EH (cell line): Measurements from ENCODE around the gene PRR12.
"Not testable (repeated sequence)": the region's sequence is repeated elsewhere in the genome, so short reads cannot be mapped to it uniquely, and the experiment has no call there.

ENCODE experiments used
- DNase-seq: peaks from one replicate; pipeline ENCODE4 v3.0.0-alpha.2; 2015; ENCODE audit warnings: low read depth

PRR12 gene

DNA sequence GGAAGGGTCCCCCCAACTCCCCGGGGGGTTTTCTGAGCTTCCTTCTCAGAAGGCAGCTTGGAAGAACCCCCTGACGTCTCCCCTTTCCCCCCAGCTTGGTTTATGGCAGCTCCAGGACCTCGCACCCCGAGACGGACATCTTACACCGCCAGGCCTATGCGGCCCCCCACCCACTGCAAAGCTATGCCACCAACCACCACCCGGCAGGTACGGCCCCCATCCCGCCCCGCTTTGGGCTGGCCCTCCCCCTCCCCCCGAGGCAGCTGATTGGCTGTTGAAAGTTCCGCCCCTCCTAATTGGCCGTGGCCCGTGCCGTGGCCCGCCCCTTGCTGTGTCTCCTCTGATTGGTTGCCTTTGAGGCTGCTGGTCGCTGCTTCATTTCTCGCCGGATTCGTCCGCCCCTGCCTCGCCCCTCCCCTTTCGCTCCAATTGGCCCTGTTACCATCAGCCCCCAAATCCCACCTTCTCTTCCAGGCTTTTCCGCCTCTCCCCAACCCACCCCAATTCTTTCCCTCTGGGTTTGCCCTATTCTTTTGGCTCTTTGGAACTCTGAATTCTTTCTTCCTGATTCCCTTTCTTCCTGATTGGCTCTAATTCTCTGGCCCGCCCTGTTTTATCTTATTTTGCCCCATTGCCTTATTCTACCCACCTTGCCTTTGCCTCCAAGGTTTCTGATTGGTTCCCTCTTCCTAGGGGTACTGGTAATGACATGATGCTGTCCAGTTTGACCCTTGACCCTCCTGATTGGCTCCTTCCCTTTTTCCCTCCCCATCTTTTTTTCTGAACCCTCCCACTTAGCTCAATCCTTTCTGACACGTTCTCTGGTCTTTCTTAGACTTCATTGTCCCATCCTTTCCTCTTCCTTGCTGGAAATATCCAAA is 2.5 kb downstream of the PRR12 start:
- DNase-seq: peak; percentile 93

DNA sequence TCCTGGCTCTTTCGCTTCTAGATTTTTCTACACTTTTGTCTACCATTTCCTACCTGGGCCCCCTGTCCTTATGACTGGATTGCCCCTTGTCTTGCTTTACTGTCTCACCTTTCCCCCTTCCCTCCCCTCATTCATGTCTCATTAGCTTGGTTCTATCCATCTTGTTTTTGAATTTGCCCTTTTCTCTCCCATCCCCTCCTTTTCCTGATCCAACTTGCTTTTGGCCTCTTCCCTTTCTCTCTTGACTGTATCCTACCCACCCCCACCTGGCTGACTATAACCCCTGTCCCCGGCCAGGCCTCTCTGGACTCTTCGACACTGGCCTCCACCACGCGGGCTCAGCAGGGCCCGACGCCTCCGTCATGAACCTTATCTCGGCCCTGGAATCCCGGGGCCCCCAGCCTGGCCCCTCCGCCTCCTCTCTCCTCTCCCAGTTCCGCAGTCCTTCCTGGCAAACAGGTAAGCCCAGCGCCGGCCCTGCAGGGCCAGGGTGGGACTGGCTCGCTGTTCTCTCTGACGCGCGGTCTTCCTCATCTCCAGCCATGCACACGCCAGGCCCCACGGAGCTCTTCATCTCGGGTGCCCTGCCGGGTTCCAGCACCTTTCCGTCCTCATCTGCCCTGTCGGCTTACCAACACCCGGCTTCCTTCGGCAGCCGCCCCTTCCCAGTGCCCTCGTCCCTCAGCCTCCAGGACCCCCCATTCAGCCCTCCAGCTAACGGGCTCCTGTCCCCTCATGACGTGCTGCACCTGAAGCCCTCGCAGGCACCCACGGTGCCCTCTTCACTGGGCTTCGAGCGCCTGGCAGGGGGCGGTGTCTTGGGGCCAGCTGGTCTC is 3.4 kb downstream of the PRR12 start:
- no peak for DNase-seq

DNA sequence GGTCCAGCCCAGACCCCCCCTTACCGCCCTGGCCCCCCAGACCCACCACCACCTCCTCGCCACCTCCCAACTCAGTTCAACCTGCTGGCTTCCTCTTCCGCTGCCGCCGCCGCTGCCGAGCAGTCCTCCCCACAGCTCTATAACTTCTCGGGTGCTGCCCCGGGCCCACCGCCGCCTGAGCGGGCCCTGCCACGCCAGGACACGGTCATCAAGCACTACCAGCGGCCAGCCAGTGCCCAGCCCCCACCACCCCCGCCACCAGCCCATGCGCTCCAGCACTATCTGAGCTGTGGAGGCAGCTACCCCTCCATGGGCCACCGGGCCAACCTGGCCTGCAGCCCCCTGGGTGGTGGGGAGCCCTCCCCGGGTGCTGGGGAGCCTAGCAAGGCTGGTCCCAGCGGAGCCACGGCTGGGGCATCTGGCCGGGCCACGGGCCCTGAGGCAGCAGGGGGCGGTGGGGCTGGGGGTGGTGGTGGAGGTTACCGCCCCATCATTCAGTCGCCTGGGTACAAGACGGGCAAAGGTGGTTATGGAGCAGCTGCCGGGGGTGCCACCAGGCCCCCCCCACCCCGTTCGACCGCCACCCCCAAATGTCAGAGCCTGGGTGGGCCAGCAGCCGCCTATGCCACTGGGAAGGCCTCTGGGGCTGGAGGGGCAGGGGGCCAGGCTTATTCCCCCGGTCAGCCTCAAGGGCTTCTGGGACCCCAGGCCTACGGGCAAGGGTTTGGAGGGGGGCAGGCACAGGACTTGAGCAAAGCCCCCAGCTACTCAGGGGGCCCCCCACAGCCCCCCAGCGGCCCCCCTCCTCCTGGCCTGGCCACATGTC is 4.2 kb downstream of the PRR12 start:
- DNase-seq: no peak

DNA sequence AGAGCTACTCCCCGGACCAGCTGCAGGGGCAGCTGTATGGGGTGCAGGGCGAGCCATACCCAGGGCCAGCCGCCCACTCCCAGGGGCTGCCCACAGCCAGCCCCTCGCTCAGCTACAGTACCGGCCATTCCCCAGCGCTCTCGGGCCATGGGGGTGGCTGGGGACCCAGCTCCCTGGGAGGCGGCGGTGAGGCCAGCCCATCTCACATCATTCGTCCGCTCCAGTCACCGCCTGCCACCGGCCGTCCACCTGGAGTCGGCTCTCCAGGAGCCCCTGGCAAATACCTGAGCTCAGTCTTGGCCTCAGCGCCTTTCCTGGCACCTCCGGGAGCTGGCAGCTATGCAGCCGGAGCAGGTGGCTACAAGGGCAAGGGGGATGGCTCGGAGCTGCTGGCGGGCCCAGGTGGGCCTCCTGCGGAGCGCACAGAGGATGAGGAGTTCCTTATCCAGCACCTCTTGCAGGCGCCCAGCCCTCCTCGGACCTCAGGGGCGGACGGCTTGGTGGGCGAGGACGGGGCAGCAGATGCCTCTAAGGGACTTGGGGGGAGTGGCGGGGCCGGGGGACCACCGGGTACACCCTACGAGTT is 4.9 kb downstream of the PRR12 start:
- DNase-seq: no peak

DNA sequence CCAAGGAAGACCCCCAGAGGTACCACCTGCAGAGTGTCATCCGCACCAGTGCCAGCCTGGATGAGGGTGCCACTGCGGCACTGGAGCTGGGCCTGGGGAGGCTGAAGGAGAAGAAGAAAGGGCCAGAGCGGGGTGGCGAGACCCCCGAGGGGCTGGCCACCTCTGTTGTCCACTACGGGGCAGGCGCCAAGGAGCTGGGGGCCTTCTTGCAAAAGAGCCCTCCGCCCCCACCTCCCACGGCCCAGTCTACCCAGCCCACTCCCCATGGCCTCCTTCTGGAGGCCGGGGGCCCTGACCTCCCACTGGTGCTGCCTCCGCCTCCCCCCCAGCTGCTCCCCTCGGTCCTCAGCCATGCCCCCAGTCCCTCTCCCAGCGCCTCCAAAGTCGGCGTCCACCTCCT is 5.4 kb downstream of the PRR12 start:
- no peak for DNase-seq

DNA sequence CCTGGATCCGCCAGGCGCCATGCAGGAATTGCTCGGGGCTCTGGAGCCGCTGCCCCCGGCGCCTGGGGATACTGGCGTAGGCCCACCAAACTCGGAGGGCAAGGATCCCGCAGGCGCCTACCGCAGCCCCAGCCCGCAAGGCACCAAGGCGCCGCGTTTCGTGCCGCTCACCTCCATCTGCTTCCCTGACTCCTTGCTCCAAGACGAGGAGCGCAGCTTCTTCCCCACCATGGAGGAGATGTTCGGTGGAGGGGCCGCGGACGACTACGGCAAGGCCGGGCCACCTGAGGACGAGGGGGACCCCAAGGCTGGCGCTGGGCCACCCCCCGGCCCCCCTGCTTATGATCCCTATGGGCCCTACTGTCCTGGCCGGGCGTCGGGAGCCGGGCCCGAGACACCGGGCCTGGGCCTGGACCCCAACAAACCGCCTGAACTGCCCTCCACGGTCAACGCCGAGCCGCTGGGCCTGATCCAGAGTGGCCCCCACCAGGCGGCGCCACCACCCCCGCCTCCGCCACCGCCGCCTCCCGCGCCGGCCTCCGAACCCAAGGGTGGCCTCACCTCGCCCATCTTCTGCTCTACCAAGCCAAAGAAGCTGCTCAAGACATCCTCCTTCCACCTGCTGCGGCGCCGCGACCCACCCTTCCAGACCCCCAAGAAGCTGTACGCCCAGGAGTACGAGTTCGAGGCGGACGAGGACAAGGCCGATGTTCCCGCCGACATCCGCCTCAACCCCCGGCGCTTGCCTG is 6.1 kb downstream of the PRR12 start:
- no peak for DNase-seq

DNA sequence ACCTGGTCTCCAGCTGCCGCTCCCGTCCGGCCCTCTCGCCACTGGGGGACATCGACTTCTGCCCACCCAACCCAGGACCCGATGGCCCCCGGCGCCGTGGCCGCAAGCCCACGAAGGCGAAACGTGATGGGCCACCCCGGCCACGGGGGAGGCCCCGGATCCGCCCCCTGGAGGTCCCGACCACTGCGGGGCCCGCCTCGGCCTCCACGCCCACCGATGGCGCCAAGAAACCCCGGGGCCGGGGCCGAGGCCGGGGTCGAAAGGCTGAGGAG is 6.7 kb downstream of the PRR12 start:
- DNase-seq: no peak

DNA sequence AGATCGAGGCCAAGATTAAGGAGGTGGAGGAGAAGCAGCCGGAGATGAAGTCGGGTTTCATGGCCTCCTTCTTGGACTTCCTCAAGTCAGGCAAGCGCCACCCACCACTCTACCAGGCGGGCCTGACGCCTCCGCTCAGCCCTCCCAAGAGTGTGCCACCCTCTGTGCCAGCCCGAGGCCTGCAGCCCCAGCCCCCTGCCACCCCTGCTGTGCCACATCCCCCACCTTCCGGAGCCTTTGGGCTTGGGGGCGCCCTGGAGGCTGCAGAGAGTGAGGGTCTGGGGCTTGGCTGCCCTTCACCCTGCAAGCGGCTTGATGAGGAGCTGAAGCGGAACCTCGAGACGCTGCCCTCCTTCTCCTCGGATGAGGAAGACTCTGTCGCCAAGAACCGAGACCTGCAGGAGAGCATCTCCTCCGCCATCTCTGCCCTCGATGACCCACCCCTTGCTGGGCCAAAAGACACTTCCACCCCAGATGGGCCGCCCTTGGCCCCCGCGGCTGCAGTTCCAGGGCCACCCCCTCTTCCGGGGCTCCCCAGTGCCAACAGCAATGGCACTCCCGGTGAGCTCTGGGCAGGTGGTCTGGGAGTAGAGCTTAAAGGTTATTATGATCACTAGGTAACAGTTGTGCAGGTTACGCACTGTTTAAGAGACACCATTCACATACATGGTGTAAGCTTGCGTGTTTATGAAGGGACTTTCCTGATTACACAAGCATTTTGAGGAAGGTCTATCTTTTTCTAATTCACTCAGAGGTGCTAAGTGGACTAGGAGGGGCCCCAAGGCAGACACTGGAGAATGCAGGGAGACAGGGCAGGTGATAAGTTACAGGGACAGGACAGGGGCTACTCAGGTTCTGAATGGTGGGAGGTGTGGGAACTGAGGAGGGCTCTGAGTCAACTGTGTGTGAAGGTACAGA is 8.7 kb downstream of the PRR12 start:
- no peak for DNase-seq

DNA sequence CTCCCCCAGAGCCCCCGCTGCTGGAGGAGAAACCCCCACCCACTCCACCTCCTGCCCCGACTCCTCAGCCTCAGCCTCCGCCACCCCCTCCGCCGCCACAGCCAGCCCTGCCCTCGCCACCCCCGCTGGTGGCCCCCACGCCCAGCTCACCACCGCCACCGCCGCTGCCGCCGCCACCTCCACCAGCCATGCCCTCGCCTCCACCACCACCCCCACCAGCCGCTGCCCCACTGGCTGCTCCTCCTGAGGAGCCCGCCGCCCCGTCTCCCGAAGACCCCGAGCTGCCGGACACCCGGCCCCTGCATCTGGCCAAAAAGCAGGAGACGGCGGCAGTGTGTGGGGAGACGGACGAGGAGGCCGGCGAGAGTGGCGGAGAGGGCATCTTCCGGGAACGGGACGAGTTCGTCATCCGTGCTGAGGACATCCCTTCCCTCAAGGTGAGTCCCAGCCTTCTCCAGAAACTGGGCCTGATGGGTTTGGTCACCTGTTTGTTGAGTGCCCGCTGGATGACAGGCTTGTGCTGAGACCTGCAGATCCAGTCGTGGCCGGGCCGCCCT is 10.6 kb downstream of the PRR12 start:
- no peak for DNase-seq

DNA sequence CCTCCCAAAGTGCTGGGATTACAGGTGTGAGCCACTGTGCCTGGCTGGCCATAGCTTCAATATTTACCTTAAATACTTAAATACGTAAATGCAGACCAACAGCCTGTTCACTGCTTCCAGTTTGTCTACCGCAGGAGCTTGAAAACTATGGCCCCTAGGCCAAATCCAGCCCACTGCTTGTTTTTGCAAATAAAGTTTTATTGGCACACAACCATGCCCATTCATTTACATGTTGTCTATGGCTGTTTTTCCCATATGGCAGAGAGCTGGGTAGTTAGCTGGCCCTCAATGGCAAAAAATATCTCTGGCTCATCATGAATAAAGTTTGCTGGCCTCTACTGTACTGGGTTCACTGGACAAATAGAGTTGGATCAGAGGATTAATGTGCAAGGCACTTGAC is 11.8 kb downstream of the PRR12 start:
- no peak for DNase-seq

DNA sequence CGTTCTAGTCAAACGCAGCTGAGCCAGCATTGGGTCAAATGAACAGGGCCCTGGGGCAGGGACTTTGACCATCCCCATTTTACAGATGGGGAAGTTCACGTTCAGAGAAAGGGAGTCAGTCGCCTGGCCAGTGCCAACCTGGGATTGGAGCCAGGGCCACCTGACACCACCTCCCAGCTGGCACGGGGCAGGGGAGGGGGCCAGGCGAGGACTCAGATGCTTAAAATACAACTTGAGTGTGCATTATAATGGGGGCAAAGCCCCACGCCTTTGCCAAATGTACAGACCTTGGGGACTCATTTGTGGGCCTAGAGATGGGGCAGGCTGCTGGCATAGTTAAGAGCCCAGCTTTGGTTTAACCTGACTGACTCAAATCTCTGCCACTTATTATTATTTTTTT is 14.6 kb downstream of the PRR12 start:
- no peak for DNase-seq

DNA sequence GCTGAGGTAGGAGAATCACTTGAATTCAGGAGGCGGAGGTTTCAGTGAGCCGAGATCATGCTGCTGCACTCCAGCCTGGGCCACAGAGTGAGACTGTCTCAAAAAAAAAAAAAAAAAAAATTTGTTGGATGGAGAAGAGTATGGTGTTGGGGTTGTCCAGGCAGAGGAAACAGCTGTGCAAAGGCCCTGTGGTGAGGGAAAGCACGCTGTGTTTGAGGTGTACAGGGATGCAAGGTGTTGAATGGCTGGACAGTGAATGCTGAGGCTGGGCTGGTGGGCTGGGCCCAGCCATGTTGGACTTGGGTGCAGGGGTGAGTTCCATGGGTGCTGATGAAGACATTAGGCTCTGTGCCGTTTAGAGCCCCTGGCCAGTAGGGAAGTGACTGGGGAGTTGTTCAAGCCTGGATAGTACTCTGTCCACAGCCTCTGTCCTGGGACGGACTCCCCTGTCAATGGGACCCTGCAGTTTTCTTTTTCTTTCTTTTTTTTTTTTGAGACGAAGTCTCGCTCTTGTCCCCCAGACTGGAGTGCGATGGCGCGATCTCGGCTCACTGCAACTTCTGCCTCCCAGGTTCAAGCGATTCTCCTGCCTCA is 18.6 kb downstream of the PRR12 start:
- no peak for DNase-seq

DNA sequence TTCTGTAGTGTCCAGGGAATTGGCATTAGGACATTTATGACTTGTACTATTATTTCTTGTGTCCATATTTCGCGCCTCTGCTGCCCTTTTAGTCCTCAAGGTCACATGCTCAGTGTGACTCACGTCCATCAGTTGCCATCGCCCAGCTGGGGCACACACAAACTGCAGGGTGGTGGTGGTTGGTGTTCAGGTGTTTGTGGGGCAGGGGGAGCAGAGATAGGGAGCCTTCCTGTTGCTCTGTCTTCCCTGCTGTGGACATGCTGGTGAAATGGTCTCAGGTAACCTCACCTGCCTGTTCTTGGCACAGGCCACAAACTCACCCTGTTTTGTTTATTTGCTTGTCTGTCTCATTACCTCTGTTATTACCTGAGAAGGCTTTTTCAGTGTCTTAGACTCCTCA is 22.4 kb downstream of the PRR12 start:
- peak; percentile 52 for DNase-seq

DNA sequence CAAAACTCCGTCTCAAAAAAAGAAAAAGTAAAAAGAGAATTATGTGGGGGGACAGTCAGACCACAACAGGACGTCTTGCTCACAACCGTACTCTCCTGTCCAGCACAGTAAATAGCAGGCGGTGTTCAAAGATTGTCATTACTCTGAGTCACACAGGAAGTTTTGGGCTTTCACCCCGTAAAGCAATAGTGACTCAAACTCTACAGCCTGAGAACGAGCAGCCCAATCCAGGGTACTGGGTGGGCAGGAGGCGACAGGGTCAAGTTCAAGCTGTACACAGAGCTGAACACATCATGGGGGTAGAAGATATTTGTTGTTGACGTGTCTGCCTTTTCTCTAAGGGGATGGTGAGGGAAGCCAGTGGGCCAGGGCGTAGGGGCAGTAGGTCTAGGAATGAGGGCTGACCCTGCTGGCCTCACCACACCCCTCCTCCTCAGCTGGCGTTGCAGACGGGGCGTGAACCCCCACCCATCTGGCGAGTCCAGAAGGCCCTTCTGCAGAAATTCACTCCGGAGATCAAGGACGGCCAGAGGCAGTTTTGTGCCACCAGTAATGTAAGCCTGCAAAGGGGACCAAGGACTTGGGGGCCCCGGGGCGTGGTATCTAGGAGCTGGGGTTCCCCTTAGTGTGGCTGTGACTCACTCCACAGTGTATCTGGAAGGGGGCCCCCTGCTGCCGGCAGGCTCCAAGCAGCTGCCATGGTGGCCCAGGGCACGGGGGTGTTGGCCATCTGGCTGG is 23.3 kb downstream of the PRR12 start:
- DNase-seq: peak; percentile 92

DNA sequence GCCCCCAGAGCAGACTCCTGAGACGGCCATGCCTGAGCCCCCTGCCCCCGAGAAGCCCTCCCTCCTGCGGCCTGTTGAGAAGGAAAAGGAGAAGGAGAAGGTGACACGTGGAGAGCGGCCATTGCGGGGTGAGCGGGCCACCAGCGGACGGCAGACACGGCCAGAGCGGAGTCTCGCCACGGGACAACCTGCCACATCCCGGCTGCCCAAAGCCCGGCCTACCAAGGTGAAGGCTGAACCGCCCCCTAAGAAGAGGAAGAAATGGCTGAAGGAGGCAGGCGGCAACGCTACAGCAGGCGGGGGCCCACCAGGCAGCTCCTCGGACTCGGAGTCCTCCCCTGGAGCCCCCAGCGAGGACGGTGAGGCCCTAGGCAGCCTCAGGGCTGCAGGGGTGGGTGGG is 24.9 kb downstream of the PRR12 start:
- DNase-seq: no peak

DNA sequence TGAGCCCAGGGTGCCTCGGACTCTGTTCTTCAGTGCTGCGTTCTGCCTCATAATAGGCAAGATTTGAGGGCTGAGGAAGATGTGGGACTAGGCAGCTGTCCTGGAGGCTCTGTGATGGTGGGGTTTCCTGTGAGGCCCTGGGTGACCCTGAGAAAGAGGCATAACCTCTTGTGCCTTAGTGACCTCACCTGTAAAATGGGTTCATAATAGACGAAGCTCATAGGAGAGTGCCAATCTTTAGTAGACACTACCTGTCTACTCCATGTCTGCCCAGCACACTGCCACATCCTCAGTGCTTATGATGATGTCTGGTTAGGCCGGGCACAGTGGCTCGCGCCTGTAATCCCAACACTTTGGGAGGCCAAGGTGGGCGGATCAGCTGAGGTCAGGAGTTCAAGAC is 25.6 kb downstream of the PRR12 start:
- DNase-seq: no peak

DNA sequence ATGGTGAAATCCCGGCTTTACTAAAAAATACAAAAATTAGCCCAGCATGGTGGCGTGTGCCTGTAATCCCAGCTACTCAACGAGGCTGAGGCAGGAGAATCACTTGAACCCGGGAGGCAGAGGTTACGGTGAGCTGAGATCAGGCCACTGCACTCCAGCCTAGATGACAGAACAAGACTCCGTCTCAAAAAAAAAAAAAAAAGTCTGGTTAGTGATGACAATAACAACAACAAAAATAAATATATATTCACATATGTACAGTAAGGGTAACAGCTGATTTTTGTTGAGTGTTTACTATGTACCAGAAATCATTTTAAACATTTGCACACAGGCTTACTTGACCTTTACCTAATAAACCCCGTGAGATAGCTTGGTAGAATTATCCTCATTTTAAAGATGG is 26.0 kb downstream of the PRR12 start:
- no peak for DNase-seq

DNA sequence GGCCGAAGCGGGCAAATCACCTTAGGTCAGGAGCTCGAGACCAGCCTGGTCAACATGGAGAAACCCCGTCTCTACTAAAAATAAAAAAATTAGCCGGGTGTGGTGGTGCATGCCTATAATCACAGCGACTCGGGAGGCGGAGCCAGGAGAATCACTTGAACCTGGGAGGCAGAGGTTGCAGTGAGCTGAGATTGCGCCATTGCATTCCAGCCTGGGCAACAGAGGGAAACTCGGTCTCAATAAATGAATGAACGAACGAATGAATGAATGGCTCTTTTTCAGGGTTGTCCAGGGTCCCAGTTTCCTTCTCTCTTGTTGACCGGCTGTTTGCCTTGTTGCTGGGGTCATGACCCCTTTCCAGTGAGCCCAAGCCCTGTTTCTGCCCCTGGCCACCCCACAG is 26.9 kb downstream of the PRR12 start:
- DNase-seq: not testable (repeated sequence)
